H1 (cell line): ENCODE results near the gene ZNF213. TPM values are rescaled to one million over a fixed set of nuclear protein-coding genes. Genes with fewer than 3 reads are reported as not detected.

ENCODE experiments used
- CEBPB ChIP-seq: IDR thresholded peaks from 2 replicates; pipeline ENCODE4 v1.6.1; 2012; ENCODE audit warnings: low read depth, low read length
- CHD1 ChIP-seq: IDR thresholded peaks from 2 replicates; pipeline ENCODE4 v1.6.1; 2012; ENCODE audit warnings: low read depth, low read length, improper control_type of control experiment
- EGR1 ChIP-seq: IDR thresholded peaks from 2 replicates; pipeline ENCODE4 v1.6.1; 2011; ENCODE audit warnings: low read depth, low read length, borderline replicate concordance
- HDAC6 ChIP-seq: IDR thresholded peaks from one replicate; pipeline ENCODE4 v1.7.1; 2012; ENCODE audit warnings: low read depth, mild to moderate bottlenecking, inconsistent platforms, low read length, moderate library complexity
- JUND ChIP-seq: IDR thresholded peaks from 2 replicates; pipeline ENCODE4 v1.6.1; 2011; ENCODE audit warnings: mild to moderate bottlenecking, improper control_type of control experiment, low read length
- POLR2A ChIP-seq, 2 experiments: IDR thresholded peaks; 1 replicate in 1 of 2; 2 replicates in 1 of 2; pipeline ENCODE4 v1.6.1; 2011; ENCODE audit warnings: low read depth in 2 of 2, low read length in 2 of 2, mild to moderate bottlenecking in 2 of 2; ENCODE audit errors: control extremely low read depth in 1 of 2
- SP4 ChIP-seq: IDR thresholded peaks from 2 replicates; pipeline ENCODE4 v1.6.1; 2012; ENCODE audit warnings: low read length, inconsistent platforms
- TAF1 ChIP-seq: IDR thresholded peaks from 2 replicates; pipeline ENCODE4 v1.6.1; 2011; ENCODE audit warnings: mild to moderate bottlenecking, low read depth, low read length
- YY1 ChIP-seq: IDR thresholded peaks from 2 replicates; pipeline ENCODE4 v1.6.1; 2011; ENCODE audit warnings: low read depth, mild to moderate bottlenecking, low read length
- polyA plus RNA-seq, 7 experiments: library from polyadenylated mRNA; depleted of rRNA in 3 of 7; stranded (reverse) in 5 of 7; unstranded in 2 of 7; fragments of >200 nt in 5 of 7; fragments of 200-250 nt in 2 of 7; gene quantifications; 1 replicate in 5 of 7; 2 replicates in 1 of 7; 4 replicates in 1 of 7; pipeline versions ENCODE4 v1.2.1 to v1.2.3, GENCODE V29; 2011 to 2013; ENCODE audit warnings: missing spikeins in 2 of 7, mixed read lengths in 2 of 7
- total RNA-seq: library from RNA; stranded (reverse); fragmentation: NEBNext Ultra II Directional; extraction: Animal tissue kit (Norgen Biotek cat#: 25700); gene quantifications from 2 replicates; pipeline ENCODE4 v1.2.1, GENCODE V29; 2021
- TF ChIP-seq, protein P1 (sequence below): IDR thresholded peaks from 2 replicates; pipeline ENCODE4 v1.6.1; 2011; ENCODE audit warnings: low read length, improper control_type of control experiment
- TF ChIP-seq, protein P2 (sequence below): fragments of 300-600 bp; sonication (generic); IDR thresholded peaks from 2 replicates; pipeline ENCODE4 v1.7.1; 2012; ENCODE audit warnings: low read length, moderate library complexity, mild to moderate bottlenecking, inconsistent platforms; ENCODE audit not compliant: insufficient replicate concordance

The ZNF213 gene
- total and polyA plus RNA-seq, 2 of the 8 experiments (the other 6 are each of a cell fraction or from before 2014, with no cell fraction given) = 1.6 to 6.9 TPM

DNA sequence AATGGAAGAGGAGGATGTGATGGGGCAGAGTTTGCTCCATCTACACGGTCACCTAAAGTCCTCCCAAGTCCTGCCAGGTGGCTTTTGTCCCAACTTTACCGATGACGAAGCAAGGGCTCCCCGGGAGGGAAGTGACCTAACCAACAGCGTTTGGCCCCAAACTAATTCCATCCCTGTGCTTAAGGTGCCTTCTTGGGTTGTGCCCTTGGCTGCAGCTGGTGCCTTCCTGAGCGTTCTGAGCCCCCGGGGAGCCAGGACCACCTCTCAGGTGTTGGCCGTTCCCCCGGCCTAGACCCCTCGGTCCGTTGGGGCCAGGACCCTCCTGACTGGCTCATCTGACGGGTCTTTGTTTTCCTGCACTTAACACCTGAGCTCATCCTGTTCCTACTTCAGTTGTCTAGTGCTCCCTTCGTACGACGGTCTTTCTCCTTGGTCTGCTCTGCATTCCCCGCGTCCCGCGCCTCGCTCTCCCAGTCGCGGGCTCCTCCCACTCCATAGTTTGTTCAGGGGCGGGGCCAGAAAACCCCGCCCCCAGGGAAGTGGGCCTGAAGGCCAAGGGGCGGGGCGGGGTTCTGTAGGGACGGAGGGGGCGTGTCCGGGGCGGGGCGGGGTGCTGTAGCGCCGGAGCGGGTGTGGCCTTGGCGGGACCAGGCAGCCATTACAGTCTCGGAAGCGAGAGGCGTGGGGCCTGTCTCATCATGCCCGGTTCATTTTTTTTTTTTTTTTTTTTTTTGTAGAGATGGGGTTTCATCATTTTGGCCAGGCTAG is 34.9 kb upstream of the ZNF213 start (continued):
- TF ChIP-seq, protein P1, sequence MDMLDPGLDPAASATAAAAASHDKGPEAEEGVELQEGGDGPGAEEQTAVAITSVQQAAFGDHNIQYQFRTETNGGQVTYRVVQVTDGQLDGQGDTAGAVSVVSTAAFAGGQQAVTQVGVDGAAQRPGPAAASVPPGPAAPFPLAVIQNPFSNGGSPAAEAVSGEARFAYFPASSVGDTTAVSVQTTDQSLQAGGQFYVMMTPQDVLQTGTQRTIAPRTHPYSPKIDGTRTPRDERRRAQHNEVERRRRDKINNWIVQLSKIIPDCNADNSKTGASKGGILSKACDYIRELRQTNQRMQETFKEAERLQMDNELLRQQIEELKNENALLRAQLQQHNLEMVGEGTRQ = no peak
- TF ChIP-seq CHD1 (peak; percentile 64; the same call in 1 of the 2 replicates), CEBPB (no peak), EGR1 (no peak), YY1 (peak; percentile 85), HDAC6 (no peak), JUND (no peak), POLR2A (IDR thresholded peaks at IDR 0.05; ENCODE audit: control extremely low read depth in 1 of 2, low read depth in 2 of 2, low read length in 2 of 2) (peak; percentile 84 to 87), SP4 (0 out of 2 replicates have a peak, but pooled peaks have one; percentile 51), TAF1 (peak; percentile 89)
- TF ChIP-seq, protein P2, sequence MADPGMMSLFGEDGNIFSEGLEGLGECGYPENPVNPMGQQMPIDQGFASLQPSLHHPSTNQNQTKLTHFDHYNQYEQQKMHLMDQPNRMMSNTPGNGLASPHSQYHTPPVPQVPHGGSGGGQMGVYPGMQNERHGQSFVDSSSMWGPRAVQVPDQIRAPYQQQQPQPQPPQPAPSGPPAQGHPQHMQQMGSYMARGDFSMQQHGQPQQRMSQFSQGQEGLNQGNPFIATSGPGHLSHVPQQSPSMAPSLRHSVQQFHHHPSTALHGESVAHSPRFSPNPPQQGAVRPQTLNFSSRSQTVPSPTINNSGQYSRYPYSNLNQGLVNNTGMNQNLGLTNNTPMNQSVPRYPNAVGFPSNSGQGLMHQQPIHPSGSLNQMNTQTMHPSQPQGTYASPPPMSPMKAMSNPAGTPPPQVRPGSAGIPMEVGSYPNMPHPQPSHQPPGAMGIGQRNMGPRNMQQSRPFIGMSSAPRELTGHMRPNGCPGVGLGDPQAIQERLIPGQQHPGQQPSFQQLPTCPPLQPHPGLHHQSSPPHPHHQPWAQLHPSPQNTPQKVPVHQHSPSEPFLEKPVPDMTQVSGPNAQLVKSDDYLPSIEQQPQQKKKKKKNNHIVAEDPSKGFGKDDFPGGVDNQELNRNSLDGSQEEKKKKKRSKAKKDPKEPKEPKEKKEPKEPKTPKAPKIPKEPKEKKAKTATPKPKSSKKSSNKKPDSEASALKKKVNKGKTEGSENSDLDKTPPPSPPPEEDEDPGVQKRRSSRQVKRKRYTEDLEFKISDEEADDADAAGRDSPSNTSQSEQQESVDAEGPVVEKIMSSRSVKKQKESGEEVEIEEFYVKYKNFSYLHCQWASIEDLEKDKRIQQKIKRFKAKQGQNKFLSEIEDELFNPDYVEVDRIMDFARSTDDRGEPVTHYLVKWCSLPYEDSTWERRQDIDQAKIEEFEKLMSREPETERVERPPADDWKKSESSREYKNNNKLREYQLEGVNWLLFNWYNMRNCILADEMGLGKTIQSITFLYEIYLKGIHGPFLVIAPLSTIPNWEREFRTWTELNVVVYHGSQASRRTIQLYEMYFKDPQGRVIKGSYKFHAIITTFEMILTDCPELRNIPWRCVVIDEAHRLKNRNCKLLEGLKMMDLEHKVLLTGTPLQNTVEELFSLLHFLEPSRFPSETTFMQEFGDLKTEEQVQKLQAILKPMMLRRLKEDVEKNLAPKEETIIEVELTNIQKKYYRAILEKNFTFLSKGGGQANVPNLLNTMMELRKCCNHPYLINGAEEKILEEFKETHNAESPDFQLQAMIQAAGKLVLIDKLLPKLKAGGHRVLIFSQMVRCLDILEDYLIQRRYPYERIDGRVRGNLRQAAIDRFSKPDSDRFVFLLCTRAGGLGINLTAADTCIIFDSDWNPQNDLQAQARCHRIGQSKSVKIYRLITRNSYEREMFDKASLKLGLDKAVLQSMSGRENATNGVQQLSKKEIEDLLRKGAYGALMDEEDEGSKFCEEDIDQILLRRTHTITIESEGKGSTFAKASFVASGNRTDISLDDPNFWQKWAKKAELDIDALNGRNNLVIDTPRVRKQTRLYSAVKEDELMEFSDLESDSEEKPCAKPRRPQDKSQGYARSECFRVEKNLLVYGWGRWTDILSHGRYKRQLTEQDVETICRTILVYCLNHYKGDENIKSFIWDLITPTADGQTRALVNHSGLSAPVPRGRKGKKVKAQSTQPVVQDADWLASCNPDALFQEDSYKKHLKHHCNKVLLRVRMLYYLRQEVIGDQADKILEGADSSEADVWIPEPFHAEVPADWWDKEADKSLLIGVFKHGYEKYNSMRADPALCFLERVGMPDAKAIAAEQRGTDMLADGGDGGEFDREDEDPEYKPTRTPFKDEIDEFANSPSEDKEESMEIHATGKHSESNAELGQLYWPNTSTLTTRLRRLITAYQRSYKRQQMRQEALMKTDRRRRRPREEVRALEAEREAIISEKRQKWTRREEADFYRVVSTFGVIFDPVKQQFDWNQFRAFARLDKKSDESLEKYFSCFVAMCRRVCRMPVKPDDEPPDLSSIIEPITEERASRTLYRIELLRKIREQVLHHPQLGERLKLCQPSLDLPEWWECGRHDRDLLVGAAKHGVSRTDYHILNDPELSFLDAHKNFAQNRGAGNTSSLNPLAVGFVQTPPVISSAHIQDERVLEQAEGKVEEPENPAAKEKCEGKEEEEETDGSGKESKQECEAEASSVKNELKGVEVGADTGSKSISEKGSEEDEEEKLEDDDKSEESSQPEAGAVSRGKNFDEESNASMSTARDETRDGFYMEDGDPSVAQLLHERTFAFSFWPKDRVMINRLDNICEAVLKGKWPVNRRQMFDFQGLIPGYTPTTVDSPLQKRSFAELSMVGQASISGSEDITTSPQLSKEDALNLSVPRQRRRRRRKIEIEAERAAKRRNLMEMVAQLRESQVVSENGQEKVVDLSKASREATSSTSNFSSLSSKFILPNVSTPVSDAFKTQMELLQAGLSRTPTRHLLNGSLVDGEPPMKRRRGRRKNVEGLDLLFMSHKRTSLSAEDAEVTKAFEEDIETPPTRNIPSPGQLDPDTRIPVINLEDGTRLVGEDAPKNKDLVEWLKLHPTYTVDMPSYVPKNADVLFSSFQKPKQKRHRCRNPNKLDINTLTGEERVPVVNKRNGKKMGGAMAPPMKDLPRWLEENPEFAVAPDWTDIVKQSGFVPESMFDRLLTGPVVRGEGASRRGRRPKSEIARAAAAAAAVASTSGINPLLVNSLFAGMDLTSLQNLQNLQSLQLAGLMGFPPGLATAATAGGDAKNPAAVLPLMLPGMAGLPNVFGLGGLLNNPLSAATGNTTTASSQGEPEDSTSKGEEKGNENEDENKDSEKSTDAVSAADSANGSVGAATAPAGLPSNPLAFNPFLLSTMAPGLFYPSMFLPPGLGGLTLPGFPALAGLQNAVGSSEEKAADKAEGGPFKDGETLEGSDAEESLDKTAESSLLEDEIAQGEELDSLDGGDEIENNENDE = no peak
